Hindlimb muscle (tissue), 1 donor: ENCODE measurements around the gene SENP8. TPM values are rescaled to one million over a fixed set of nuclear protein-coding genes. Genes with fewer than 3 reads are reported as not detected.

Experiments
- DNase-seq: peaks from one replicate; pipeline ENCODE4 v3.0.0-alpha.2; 2013
- polyA plus RNA-seq: library from polyadenylated mRNA; unstranded; fragments of 120-200 nt; gene quantifications from one replicate; pipeline ENCODE4 v1.2.1, GENCODE V29; 2013; ENCODE audit not compliant: insufficient read length

Gene SENP8
- polyA plus RNA-seq, 1 donor = 5.7 TPM

GRCh38 chr15:72113347-72114031 lies 4.7 kb upstream of the SENP8 start:
- no peak for DNase-seq

GRCh38 chr15:72116731-72117485 lies 1.3 kb upstream of the SENP8 start:
- DNase-seq = peak; percentile 40

GRCh38 chr15:72117486-72118016 lies 652 bp upstream of the SENP8 start:
- DNase-seq = peak; percentile 87

- DNase-seq = no peak
Measured at GRCh38 chr15:72124218-72124617, 6.0 kb downstream of the SENP8 start.

- DNase-seq = no peak
Measured at GRCh38 chr15:72127724-72128322, 9.6 kb downstream of the SENP8 start.

GRCh38 chr15:72128359-72128758 lies 10.2 kb downstream of the SENP8 start:
- no peak for DNase-seq

GRCh38 chr15:72130272-72130671 lies 12.1 kb downstream of the SENP8 start:
- no peak for DNase-seq

GRCh38 chr15:72131922-72132321 lies 13.7 kb downstream of the SENP8 start:
- no peak for DNase-seq

GRCh38 chr15:72133211-72133610 lies 15.0 kb downstream of the SENP8 start:
- DNase-seq = no peak

- DNase-seq = no peak
Measured at GRCh38 chr15:72135719-72136118, 17.5 kb downstream of the SENP8 start.

- no peak for DNase-seq
Measured at GRCh38 chr15:72136170-72137051, 18.2 kb downstream of the SENP8 start.

- DNase-seq = no peak
Measured at GRCh38 chr15:72139667-72140066, 21.5 kb downstream of the SENP8 start.

GRCh38 chr15:72140088-72140487 lies 21.9 kb downstream of the SENP8 start:
- DNase-seq = no peak

GRCh38 chr15:72141171-72142084 lies 23.2 kb downstream of the SENP8 start:
- no peak for DNase-seq

GRCh38 chr15:72146221-72146620 lies 28.0 kb downstream of the SENP8 start:
- no peak for DNase-seq

- DNase-seq = no peak
Measured at GRCh38 chr15:72146934-72147333, 28.7 kb downstream of the SENP8 start.

- DNase-seq = no peak
Measured at GRCh38 chr15:72147418-72147817, 29.2 kb downstream of the SENP8 start.

GRCh38 chr15:72153269-72154000 lies 35.2 kb downstream of the SENP8 start:
- DNase-seq = no peak

GRCh38 chr15:72154316-72154715 lies 36.1 kb downstream of the SENP8 start:
- no peak for DNase-seq

GRCh38 chr15:72155003-72155621 lies 36.9 kb downstream of the SENP8 start:
- no peak for DNase-seq
